HG03064 (cell line): ENCODE results near the gene NUAK1.

ENCODE experiments used
- ATAC-seq: cut with Tn5 transposase; IDR thresholded peaks from one replicate; pipeline ENCODE4 v1.9.1; 2021; ENCODE audit warnings: low read depth; ENCODE audit not compliant: unreplicated experiment

Gene NUAK1

DNA sequence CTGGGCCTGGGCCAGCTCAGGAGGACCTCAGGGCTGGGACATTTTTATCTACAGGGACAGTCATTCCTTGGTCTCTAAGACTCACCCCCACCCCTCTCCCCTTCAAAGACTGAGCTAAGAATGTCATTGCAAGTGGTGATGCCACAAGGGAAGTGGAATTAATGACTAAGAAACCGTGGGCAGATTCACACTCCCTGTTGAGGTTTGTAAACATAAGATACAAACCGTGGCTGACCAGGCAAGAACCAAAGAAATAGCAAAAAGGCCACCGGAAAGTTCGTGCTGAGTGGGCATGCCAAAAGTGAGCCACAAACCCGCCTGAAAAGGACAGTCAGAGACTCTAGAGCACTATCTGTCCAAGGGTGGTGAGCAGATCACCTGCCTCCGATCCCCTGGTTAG is 25.7 kb downstream of the NUAK1 start:
- no peak for ATAC-seq

DNA sequence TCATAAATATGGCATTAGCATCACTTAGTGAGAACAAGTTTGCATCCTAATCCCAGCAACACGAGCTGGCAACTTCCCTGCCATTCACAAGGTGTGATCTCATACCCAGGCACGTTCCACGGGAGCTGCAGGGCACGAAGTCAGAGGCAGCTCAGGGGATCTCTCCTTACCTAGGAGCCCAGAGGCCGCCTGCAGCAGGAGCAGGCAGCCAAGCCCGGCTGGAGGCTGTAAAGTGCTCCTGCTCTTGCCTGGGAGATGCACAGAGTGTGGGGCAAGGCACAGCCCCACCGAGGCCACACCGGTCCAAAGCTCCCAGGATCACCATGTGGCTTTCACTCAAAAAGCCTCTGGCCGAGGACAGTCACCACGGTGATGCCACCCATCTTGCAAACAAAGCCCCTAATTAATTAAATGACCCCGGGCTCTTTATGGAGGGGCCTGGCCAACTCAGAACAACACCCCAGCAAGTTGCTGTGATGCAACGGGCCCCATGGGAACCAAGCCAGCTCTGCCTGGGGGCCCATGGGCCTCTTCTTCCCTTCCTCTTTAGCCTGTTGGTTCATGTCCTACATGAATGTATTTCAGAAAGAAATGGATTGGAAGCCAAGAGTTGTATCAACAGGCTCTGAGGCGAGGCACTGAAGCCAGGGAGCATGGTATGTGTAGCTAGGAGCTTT is 26.5 kb downstream of the NUAK1 start:
- ATAC-seq, result no peak

DNA sequence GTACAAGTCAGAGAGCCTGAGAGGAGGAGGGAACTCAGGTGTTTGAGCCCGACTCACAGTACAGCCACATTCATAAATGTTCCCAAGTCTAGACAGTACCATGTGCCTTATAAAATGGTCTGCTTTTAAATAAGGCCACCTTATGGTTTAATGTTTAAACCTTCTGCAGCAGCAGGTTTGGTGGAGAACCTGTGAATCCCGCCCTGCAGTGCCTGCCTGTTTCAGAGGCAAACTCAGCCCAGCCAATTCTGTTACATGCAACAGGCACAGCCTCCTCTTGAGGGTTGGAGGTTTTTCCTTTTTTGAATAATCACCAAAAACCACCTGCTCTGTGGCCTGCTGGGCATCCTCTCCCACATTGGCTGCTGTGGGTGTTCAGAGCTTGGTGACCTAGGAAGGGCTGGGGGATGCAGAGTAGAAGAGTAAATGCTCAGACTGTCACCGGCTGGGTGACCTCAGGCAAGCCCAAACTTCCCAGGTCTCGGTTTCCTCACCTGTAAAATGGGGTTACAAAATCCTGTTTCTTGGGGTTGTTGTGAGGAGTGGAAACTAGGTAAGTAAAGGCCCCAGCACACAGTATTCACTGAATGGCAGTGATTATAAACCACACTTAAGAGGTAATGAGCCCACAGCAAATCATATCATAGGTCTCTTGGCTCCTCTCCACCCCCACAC is 28.0 kb downstream of the NUAK1 start:
- ATAC-seq, result no peak

DNA sequence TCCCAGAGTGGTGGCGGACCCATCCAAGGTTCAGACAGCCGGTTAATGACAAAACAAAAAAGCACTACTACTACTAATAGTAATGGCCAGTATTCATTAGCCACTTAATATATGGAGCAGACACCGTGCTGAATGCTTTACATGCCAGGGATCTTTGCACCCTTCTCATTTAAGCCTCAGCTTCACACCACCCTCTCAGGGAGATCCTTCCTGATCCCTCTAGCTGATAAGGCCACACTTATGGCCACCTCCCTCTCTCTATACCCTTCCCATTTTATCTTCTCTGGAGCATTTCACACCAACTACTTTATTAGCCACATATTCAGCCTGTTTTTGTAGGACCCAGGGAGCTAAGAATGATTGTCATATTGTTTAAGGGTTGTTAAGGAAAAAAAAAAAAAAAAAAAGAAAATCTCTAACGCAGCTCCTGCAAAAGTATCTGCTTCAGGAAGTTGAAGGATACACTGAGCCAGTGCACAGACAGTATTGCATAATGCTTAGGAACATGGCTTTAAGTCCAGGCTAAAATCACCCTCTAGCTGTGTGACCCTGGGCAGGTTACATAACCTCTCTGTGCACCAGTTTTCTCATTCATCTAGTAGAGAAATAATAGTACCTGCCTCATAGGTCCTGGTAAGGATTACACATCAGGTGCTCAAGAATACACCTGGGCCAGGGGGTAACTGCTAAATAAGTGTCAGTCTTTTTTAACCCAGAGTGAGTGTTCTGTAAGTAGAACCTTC is 29.4 kb downstream of the NUAK1 start:
- ATAC-seq, result no peak

DNA sequence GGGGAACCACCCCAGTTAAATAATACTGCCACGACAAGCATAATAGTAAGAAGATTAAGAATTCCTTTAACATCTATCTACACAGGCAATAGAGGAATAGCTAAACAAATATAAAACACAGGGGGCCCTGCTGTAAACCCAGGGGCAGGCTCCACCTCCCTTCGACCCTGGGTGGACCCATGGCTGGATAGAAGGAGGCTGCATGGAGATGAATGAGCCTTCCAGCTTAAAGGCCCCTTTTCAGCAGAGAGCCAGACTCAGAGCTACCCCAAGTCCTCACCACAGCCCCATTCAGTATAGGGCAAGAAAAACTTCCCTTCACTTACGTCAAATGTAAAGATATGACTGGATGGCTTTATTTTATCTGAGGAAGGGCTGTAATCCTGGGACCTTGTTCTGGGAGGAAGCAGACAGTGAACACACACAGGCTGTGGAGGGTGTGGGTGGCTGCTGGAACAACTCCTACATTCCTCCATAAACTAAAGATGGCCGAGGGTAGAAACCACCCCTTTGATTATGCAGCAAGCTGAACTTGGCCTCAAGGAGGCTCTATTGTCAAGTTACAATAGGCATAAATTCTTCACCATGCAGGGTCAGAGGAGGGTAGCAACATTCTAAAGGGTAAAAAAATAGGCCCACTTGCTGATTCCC is 30.4 kb downstream of the NUAK1 start:
- ATAC-seq, result no peak

DNA sequence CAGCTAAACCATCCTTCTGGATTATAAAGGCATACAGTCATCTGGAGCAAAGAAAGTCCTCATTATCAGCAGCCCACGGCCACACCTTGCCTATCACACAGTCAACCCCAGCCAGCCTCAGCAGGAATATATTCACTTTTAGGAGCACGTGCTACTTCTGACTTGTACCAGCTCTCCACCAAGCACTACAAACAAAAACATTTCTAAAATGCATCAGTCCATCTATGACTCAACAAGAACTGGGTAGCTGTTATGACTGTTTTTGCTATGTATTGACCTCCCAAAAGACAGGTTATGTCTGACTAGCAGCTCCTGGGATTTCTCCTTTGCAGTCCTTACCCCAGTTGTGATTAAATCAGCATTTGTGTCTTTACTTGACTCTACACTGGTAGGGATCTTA is 31.2 kb downstream of the NUAK1 start:
- ATAC-seq, result no peak

DNA sequence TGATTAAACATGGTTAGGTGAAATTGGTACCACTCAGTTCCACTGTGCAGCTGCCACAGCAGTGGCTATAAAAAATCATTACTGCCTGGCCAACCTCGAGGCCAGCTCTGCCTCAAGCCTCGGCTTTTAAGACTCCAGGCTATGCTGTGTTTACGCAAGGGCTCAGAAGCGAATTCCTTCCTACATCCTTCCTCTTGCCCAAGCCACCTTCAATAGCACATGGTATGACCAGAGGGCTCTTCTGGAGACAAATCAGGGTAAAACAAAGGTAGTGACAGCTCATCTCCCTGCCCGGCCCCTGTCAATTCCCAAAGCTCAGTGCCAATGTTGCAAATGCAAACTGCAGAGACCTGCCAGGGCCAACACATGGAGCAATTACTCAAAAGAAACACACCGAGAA is 31.9 kb downstream of the NUAK1 start:
- no peak for ATAC-seq

DNA sequence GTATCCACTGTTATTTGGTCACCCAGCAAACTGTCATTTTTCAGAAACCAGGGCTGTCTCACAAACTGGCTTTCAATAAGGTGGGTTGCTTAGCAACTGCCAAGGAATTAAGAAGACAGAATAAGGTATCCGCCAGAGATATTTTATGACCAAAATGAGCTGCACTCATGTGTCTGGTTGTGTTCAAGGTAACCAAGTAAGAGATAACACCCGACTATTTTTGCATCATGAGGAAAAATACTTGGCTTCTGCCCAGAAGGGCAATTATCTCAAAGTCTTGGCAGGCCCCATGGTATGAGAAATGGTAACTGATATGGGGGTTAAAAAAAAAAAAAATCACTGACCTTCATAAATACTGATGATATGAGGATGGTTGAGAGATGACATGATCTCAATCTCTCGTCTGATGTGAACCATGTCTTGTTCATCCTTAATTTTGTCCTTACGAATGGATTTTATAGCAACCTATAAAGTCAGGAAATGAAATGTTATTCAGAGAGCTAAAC is 32.6 kb downstream of the NUAK1 start:
- no peak for ATAC-seq

DNA sequence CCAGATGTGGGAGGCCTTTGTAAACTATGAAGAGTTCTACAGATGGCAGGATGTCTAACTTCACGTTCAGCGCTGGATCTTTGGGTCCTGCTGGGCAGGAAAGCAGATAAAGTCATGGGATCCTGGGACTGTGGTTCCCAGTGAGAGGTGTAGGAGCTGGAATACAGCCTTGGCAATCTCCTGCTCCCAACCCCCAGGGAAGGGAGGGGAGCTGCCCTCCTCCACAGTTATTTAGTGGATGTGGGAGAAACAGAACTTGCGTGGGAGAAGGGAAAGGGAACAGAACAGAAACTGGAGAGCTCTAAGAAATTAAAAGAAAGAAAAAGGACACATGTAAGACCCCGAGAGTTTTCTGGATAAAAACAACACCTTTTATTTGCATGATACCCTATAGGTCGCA is 37.0 kb downstream of the NUAK1 start:
- no peak for ATAC-seq

DNA sequence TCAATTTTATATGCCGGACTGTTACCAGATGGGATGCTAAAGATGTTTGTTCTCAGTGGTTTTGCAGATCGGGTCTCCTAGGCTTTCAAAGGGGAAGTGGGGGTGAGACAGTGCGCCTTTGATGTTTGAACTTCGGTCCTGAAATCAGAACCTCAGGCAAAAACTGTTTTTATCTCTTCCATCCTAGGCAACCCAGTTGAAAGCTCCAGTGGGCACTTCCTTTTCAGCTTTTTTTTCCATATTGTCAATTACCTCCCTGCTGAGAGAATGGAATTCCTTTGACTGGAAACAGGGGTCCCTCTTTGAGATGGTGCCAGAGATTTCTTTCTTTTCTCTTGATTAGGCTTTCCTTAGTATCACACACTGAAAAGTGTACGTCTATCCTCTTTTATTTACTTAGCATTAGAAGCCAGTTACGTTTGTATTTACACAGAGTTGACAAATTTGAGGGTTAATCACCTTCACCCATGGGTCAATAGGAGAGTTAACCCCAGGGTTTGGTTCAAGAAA is 40.0 kb downstream of the NUAK1 start:
- no peak for ATAC-seq

DNA sequence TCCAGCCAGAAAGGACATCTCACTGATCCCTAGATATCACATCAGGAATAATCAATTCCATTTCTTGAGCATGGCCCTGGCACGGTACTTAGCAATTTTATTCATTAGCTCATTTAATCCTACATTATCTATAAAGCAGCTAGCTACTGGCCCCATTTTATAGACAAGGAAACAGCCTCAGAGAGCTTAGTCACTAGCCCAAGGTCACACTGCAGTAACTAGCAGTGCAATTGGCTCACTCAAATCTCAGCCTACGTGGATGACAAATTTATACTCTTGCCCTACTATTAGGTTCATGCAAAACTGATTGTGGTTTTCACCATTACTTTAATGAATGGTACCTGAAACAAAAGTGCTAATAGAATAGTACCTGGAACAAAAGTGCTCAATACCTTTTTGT is 41.7 kb downstream of the NUAK1 start:
- ATAC-seq, result no peak

DNA sequence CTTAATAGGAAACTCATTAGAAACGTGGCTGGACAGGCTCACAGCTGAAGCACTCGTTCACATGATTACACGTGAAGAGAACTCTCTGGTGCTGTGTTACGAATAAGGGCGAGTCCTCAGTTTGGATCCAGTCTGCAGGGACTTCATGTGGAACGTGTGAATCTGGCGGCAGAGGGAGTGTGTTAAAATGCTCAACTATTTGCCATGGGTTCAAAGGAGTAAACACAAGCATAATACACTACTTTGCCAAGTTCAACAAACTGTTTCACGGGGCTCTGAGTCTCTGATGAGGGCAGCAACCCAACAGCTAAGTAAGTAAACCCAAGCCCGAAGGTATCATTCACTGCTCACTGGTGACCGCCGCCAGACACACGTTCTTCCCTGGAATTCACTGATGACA is 42.4 kb downstream of the NUAK1 start:
- no peak for ATAC-seq

DNA sequence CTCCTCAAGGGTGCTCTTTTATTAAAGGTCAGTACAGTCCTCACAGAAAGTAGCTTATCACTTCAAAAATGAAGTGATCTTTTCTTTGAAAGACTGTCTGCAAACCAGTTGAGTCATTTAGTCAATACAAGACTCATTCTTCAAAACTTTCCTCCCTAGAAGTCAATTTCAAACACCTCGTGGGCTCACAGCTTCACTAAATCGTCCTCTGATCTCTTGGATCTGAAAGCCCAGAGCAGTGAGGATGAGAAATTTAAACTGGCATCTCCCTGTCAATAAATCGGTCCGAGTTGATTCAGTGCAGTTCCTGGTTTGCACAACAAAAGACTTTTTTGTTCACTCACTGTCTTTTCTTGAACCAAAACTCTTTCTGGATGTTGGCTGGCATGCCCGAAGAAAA is 44.5 kb downstream of the NUAK1 start:
- ATAC-seq, result no peak

DNA sequence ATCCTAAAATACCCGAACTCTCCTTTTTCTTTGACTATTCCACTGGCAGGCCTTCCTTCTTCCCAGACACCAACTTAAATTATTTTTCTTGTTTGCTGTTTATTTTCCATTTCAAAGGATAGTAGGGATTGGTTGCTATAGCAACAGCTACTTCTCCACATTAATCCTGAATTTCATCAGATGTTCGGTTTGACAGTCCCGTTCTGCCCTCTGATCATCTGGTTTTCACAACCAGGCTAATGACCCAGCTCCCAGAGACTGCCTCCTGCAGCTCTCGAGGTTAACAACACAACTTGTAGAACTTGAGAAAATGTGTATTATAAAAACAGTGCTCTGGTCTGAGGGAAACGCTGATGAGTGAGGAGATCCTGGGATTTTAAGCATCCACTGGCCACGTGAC is 45.5 kb downstream of the NUAK1 start:
- no peak for ATAC-seq

DNA sequence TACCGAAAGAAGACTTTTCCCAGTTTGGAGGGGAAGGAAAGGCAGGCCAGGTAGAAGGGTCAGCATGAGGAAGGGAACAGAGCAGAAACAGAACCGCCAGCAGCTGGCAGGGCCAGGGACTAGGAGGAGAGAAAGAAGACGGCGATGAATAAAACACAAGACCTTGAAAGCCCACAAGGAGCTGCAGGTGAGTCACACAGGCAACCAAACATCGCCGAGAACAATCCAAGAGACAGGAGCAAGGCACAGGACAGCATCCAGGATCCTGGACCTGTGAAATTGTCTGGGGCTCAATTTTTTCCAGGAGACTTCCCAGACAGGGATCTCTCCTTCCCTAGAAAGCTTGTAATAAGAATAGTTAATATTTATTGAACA is 47.3 kb downstream of the NUAK1 start:
- ATAC-seq, result no peak

DNA sequence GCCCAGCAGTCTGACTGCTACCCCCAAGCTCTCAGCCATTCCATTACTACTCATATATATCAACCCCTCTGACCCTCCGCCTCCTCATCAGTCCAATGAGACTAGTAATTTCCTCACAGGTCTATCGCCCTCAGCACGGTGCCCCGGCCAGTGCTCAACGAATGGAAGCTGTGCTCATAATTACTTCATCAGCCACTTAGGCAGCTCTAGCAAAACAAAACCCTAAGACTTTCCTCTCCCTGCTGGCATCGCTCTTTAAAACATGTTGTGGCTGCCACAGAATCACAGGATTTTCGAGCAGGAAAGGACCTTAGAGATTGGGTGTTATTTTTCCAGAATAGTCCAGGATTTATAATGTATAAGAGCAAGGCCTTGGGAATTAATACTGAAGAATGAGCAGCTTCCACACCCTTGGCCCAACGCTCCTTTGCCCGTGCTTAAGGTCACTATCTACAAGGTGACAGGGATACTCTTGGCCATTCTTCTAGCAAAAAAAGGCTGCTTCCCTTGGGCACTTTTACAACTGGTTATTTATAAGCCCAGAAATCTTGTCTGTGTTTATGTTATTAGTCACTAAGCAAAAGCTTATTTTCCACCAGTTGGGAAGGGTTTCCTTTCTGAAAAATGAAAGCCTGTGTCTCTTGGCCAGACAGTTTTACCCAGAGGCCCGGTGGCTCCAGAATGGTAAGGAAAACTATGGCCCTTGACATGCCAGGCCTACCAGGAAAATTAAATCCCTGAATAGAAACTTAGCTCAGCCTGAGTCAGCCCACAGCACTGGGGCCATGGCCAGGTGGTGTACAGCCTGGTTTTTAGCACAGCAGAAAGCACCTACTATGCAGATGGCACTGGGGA is 47.9 kb downstream of the NUAK1 start:
- ATAC-seq, result no peak

DNA sequence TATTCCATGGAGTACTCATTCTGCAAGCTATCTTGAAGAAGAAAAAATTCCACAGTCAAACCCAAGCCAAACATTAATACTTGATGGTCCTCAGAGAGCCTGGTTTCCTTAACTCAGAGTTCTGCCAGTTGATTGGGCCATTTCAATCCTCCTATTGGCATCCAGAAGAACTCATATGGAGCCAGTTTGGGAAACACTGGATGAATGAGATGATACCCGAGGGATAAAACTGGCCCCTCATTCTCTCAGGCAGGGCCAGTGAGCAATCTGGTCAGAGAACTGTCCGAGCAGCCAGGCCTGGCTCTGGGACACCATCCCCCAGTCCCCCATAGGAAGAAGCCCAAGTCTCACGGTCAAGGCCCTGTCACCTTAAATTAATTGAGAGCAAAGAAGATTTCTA is 48.8 kb downstream of the NUAK1 start:
- ATAC-seq, result no peak

DNA sequence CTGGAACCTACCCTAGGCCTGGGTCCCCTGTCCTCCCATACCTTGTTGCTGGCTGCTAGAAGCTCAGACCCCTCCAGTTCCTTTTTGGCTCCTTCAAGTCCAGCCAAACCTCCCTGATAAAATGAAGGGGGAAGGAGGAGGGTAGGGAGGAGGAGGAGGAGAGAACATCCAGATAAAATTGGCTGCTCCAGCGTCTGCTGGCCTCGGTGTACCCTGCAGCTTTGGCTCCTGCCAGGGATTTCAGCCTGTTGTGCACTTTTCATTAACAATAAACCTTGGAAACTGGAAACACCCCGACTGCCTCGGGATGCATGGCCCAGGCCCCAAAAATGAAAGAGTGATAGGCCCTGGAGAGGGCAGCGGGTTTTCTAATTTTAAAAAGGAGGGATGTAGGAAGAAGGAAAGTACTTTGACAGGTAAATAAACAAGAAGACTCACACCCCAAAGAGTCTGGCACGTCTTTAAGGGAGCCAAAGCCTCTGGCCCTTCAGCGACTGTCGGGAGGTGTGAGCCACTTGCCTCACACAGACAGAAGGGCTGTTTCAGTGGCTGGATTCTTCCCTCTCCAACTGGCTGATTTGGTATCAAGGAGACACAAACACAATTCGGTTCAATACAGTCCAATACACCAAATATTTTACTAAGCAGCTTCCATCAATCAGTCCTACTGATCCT is 49.8 kb downstream of the NUAK1 start:
- no peak for ATAC-seq

DNA sequence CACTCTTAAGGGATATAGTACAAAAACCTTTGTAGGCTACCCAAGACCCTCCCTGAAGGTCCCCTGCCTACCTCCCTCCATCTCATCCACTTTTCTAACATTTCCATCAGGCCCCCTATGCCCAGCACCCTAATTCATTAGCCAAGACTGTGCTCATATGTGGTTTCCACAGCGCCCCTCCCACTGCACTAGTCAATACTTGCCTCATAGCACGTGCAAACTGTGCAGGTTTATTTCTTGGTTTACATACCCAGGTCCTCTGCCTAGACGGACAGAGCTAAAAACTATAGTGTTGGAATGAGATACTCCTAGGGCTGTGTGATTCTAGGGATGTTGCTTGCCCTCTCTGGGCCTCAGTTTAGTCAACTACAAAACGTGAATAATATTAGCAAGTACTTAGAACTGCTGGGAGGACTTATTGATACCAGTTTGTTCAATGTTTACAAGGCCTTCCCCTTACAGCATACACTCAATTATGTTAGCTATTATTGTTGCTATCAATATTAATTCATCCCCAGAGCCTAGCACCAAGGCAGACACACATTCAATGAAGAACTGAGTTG is 50.4 kb downstream of the NUAK1 start:
- no peak for ATAC-seq
